ENCODE measurements around the gene ELF5.

GRCh38 chr11:34441814-34442213 is 71.8 kb downstream of the ELF5 start:
- TF ChIP-seq CTCF (IDR thresholded peaks at IDR 0.05), result no peak
- no peak for TF ChIP-seq POLR2A (IDR thresholded peaks at IDR 0.05)

Data from right lobe of liver (tissue), 4 donors.